WTC11 (cell line): ENCODE results near the gene ZNF276.

Experiments
- CREB1 ChIP-seq: sonication (generic); formaldehyde crosslinking; IDR thresholded peaks from 2 replicates; pipeline ENCODE4 v1.8.0; 2023; ENCODE audit warnings: mild to moderate bottlenecking, missing genetic modification reagents
- GTF2I ChIP-seq: fragments of 250-450 bp; sonication (Bioruptor Pico); conservative IDR thresholded peaks from 2 replicates; pipeline ENCODE4 v1.4.0; 2021; ENCODE audit warnings: mild to moderate bottlenecking
- SMAD3 ChIP-seq: sonication (generic); formaldehyde crosslinking; IDR thresholded peaks from 2 replicates; pipeline ENCODE4 v1.8.0; 2022; ENCODE audit warnings: missing genetic modification reagents, mild to moderate bottlenecking, borderline replicate concordance
- ZNF232 ChIP-seq: sonication (generic); formaldehyde crosslinking; IDR thresholded peaks from 2 replicates; pipeline ENCODE4 v1.8.0; 2022; ENCODE audit warnings: mild to moderate bottlenecking, missing genetic modification reagents
- ZNF263 ChIP-seq: sonication (generic); formaldehyde crosslinking; IDR thresholded peaks from 2 replicates; pipeline ENCODE4 v1.8.1; 2022; ENCODE audit warnings: low read depth, mild to moderate bottlenecking, moderate library complexity, missing genetic modification reagents
- ZNF671 ChIP-seq: fragments of 250-450 bp; sonication (Bioruptor Pico); IDR thresholded peaks from 2 replicates; pipeline ENCODE4 v1.8.0; 2021; ENCODE audit warnings: mild to moderate bottlenecking
- TF ChIP-seq, protein P1 (sequence below): sonication (generic); formaldehyde crosslinking; IDR thresholded peaks from 2 replicates; pipeline ENCODE4 v1.8.0; 2022; ENCODE audit warnings: mild to moderate bottlenecking, missing genetic modification reagents
- TF ChIP-seq, protein P2 (sequence below): sonication (generic); formaldehyde crosslinking; IDR thresholded peaks from 2 replicates; pipeline ENCODE4 v1.8.1; 2022; ENCODE audit warnings: low read depth, missing genetic modification reagents, borderline replicate concordance
- TF ChIP-seq, protein P3 (sequence below): fragments of 200-600 bp; IDR thresholded peaks from 2 replicates; pipeline ENCODE4 v1.8.0; 2022; ENCODE audit warnings: antibody characterized with exemption
- TF ChIP-seq, protein P4 (sequence below): sonication (generic); formaldehyde crosslinking; IDR thresholded peaks from 2 replicates; pipeline ENCODE4 v1.8.1; 2023; ENCODE audit warnings: mild to moderate bottlenecking, missing genetic modification reagents, borderline replicate concordance
- TF ChIP-seq, protein P5 (sequence below): fragments of 250-450 bp; sonication (Bioruptor Pico); IDR thresholded peaks from 2 replicates; pipeline ENCODE4 v1.9.0; 2021; ENCODE audit warnings: mild to moderate bottlenecking
- TF ChIP-seq, protein P6 (sequence below): sonication (generic); formaldehyde crosslinking; IDR thresholded peaks from 2 replicates; pipeline ENCODE4 v1.8.0; 2023; ENCODE audit warnings: missing genetic modification reagents

DNA sequence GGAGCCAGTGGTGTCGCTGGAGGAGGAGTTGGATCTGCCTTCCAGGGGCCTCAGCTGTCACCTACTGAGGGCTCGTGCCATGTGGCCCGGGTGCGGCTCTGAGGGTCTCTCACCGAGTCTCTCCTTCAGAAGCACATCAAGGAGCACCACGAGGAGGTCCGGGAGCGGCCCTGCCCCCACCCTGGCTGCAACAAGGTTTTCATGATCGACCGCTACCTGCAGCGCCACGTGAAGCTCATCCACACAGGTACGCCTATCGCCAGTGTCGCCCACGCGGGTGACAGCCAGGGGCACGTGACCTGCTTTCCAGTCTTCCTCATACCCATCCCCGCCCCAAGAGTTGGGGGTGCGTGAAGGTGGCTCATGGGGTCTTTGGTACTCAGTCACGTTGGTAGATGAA, 12.5 kb downstream of the ZNF276 start:
- TF ChIP-seq SMAD3 (CRISPR knock-in tag) (no peak), ZNF263 (no peak), CREB1 (CRISPR knock-in tag) (no peak), ZNF232 (no peak), GTF2I (CRISPR knock-in tag) (no peak), ZNF671 (no peak)
- TF ChIP-seq, protein P1, sequence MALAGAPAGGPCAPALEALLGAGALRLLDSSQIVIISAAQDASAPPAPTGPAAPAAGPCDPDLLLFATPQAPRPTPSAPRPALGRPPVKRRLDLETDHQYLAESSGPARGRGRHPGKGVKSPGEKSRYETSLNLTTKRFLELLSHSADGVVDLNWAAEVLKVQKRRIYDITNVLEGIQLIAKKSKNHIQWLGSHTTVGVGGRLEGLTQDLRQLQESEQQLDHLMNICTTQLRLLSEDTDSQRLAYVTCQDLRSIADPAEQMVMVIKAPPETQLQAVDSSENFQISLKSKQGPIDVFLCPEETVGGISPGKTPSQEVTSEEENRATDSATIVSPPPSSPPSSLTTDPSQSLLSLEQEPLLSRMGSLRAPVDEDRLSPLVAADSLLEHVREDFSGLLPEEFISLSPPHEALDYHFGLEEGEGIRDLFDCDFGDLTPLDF (CRISPR knock-in tag): no peak
- TF ChIP-seq, protein P2, sequence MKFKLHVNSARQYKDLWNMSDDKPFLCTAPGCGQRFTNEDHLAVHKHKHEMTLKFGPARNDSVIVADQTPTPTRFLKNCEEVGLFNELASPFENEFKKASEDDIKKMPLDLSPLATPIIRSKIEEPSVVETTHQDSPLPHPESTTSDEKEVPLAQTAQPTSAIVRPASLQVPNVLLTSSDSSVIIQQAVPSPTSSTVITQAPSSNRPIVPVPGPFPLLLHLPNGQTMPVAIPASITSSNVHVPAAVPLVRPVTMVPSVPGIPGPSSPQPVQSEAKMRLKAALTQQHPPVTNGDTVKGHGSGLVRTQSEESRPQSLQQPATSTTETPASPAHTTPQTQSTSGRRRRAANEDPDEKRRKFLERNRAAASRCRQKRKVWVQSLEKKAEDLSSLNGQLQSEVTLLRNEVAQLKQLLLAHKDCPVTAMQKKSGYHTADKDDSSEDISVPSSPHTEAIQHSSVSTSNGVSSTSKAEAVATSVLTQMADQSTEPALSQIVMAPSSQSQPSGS (CRISPR knock-in tag): no peak
- TF ChIP-seq, protein P3, sequence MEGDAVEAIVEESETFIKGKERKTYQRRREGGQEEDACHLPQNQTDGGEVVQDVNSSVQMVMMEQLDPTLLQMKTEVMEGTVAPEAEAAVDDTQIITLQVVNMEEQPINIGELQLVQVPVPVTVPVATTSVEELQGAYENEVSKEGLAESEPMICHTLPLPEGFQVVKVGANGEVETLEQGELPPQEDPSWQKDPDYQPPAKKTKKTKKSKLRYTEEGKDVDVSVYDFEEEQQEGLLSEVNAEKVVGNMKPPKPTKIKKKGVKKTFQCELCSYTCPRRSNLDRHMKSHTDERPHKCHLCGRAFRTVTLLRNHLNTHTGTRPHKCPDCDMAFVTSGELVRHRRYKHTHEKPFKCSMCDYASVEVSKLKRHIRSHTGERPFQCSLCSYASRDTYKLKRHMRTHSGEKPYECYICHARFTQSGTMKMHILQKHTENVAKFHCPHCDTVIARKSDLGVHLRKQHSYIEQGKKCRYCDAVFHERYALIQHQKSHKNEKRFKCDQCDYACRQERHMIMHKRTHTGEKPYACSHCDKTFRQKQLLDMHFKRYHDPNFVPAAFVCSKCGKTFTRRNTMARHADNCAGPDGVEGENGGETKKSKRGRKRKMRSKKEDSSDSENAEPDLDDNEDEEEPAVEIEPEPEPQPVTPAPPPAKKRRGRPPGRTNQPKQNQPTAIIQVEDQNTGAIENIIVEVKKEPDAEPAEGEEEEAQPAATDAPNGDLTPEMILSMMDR: no peak
- TF ChIP-seq, protein P4, sequence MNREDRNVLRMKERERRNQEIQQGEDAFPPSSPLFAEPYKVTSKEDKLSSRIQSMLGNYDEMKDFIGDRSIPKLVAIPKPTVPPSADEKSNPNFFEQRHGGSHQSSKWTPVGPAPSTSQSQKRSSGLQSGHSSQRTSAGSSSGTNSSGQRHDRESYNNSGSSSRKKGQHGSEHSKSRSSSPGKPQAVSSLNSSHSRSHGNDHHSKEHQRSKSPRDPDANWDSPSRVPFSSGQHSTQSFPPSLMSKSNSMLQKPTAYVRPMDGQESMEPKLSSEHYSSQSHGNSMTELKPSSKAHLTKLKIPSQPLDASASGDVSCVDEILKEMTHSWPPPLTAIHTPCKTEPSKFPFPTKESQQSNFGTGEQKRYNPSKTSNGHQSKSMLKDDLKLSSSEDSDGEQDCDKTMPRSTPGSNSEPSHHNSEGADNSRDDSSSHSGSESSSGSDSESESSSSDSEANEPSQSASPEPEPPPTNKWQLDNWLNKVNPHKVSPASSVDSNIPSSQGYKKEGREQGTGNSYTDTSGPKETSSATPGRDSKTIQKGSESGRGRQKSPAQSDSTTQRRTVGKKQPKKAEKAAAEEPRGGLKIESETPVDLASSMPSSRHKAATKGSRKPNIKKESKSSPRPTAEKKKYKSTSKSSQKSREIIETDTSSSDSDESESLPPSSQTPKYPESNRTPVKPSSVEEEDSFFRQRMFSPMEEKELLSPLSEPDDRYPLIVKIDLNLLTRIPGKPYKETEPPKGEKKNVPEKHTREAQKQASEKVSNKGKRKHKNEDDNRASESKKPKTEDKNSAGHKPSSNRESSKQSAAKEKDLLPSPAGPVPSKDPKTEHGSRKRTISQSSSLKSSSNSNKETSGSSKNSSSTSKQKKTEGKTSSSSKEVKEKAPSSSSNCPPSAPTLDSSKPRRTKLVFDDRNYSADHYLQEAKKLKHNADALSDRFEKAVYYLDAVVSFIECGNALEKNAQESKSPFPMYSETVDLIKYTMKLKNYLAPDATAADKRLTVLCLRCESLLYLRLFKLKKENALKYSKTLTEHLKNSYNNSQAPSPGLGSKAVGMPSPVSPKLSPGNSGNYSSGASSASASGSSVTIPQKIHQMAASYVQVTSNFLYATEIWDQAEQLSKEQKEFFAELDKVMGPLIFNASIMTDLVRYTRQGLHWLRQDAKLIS (CRISPR knock-in tag): no peak
- TF ChIP-seq, protein P5, sequence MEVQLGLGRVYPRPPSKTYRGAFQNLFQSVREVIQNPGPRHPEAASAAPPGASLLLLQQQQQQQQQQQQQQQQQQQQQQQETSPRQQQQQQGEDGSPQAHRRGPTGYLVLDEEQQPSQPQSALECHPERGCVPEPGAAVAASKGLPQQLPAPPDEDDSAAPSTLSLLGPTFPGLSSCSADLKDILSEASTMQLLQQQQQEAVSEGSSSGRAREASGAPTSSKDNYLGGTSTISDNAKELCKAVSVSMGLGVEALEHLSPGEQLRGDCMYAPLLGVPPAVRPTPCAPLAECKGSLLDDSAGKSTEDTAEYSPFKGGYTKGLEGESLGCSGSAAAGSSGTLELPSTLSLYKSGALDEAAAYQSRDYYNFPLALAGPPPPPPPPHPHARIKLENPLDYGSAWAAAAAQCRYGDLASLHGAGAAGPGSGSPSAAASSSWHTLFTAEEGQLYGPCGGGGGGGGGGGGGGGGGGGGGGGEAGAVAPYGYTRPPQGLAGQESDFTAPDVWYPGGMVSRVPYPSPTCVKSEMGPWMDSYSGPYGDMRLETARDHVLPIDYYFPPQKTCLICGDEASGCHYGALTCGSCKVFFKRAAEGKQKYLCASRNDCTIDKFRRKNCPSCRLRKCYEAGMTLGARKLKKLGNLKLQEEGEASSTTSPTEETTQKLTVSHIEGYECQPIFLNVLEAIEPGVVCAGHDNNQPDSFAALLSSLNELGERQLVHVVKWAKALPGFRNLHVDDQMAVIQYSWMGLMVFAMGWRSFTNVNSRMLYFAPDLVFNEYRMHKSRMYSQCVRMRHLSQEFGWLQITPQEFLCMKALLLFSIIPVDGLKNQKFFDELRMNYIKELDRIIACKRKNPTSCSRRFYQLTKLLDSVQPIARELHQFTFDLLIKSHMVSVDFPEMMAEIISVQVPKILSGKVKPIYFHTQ: no peak
- TF ChIP-seq, protein P6, sequence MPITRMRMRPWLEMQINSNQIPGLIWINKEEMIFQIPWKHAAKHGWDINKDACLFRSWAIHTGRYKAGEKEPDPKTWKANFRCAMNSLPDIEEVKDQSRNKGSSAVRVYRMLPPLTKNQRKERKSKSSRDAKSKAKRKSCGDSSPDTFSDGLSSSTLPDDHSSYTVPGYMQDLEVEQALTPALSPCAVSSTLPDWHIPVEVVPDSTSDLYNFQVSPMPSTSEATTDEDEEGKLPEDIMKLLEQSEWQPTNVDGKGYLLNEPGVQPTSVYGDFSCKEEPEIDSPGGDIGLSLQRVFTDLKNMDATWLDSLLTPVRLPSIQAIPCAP (CRISPR knock-in tag): no peak
